Choroid plexus epithelial cell (primary cell): Measurements from ENCODE around the gene SLC8A3.

ENCODE experiments used
- DNase-seq: peaks from one replicate; pipeline ENCODE4 v3.0.0-alpha.2; 2010; ENCODE audit warnings: low read depth
- H3K4me3 ChIP-seq: 2 replicates; pipeline ENCODE4 v1.5.1; 2011; ENCODE audit warnings: low read depth, mild to moderate bottlenecking, control low read depth, low read length, moderate library complexity
- CTCF ChIP-seq: conservative IDR thresholded peaks from 2 replicates; pipeline ENCODE4 v1.5.1; 2011; ENCODE audit warnings: low read depth, mild to moderate bottlenecking, control low read depth, inconsistent platforms, low read length, moderate library complexity

SLC8A3 gene

GRCh38 chr14:70188322-70188658, 461 bp downstream of the SLC8A3 start:
- TF ChIP-seq CTCF = no peak
- peak; percentile 7 for DNase-seq
- H3K4me3 ChIP-seq = peak overlapping the region; percentile 54

- DNase-seq = peak; percentile 6
- no peak for TF ChIP-seq CTCF
- H3K4me3 ChIP-seq = peak overlapping the region; percentile 54
Observed at GRCh38 chr14:70186900-70187451, 1.8 kb downstream of the SLC8A3 start.

- TF ChIP-seq CTCF = no peak
- H3K4me3 ChIP-seq = no peak overlapping the region
- DNase-seq = no peak
Observed at GRCh38 chr14:70183991-70184390, 4.8 kb downstream of the SLC8A3 start.

- no peak overlapping the region for H3K4me3 ChIP-seq
- no peak for DNase-seq
- TF ChIP-seq CTCF = no peak
Observed at GRCh38 chr14:70181276-70181675, 7.5 kb downstream of the SLC8A3 start.

GRCh38 chr14:70180718-70181117, 8.0 kb downstream of the SLC8A3 start:
- H3K4me3 ChIP-seq = no peak overlapping the region
- DNase-seq = no peak
- TF ChIP-seq CTCF = no peak

- DNase-seq = no peak
- H3K4me3 ChIP-seq = no peak overlapping the region
- TF ChIP-seq CTCF = no peak
Observed at GRCh38 chr14:70177081-70177800, 11.5 kb downstream of the SLC8A3 start.

- no peak overlapping the region for H3K4me3 ChIP-seq
- no peak for TF ChIP-seq CTCF
- no peak for DNase-seq
Observed at GRCh38 chr14:70173569-70173968, 15.2 kb downstream of the SLC8A3 start.
